HUES6 (cell line): ENCODE measurements around the gene PELI3.

Source experiments
- H3K27ac ChIP-seq: 2 replicates; pipeline ENCODE4 v1.7.0; 2013; ENCODE audit warnings: low read depth, mild to moderate bottlenecking, low read length, inconsistent platforms
- H3K27me3 ChIP-seq: 2 replicates; pipeline ENCODE4 v1.6.1; 2013; ENCODE audit warnings: low read length; ENCODE audit not compliant: control insufficient read depth, insufficient read depth
- H3K36me3 ChIP-seq: 2 replicates; pipeline ENCODE4 v1.6.1; 2013; ENCODE audit warnings: low read length; ENCODE audit not compliant: control insufficient read depth, insufficient read depth
- H3K4me1 ChIP-seq: 2 replicates; pipeline ENCODE4 v1.6.1; 2013; ENCODE audit warnings: low read length; ENCODE audit not compliant: control insufficient read depth, insufficient read depth
- H3K4me3 ChIP-seq: 2 replicates; pipeline ENCODE4 v1.5.1; 2013; ENCODE audit warnings: low read depth, low read length
- H3K9ac ChIP-seq: one replicate; pipeline ENCODE4 v1.6.1; 2013; ENCODE audit warnings: mild to moderate bottlenecking, low read length
- H3K9me3 ChIP-seq: 2 replicates; pipeline ENCODE4 v1.6.1; 2013; ENCODE audit warnings: low read depth, low read length; ENCODE audit not compliant: control insufficient read depth, insufficient read depth

Gene PELI3, protein sequence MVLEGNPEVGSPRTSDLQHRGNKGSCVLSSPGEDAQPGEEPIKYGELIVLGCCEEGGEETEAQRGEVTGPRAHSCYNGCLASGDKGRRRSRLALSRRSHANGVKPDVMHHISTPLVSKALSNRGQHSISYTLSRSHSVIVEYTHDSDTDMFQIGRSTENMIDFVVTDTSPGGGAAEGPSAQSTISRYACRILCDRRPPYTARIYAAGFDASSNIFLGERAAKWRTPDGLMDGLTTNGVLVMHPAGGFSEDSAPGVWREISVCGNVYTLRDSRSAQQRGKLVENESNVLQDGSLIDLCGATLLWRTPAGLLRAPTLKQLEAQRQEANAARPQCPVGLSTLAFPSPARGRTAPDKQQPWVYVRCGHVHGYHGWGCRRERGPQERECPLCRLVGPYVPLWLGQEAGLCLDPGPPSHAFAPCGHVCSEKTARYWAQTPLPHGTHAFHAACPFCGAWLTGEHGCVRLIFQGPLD

DNA sequence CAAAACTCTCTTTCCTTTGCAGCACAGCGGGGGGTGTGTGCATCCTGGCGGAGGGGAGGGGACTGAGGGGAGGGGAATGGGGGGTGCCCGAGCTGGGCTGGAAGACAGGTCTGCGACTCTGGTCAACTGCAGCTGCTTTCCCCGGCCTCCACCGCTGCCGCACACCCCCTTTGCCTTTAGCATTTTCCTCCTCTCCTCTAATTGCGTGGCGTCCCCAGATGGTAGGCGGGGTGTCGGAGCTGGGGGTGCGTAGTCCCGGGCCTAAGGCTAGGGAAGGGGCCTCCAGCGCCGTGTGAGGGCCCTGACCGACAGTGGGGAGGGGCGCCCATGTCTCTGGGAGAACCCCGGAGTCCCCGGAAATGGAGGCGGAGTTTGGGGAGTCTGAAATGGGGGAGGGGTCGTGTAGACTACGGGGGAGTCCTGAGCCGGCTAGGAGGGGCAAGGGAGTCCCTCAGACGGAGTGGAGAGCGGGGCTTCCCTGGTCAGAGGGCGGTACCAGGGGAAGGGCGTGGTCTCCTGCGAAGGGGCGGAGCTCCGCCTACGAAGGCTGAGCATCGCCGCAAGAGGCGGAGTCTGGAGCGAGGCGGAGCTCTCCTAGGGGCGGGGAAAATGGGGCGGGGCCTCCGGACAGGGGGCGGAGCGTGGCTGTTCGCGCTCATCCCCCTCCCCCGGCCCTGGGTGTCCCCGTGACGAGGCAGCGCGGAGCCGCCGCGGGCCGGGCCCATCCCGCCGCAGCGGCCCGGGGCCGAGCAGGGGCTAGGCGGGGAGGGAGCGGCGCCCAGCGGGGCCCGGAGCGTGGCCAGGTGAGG lies at the start of gene PELI3:
Gene PELI3 (plus strand): TSS at position 681 of the 809 bp plus-strand sequence. CDS start 1,224 bp downstream, outside the sequence.
- H3K27me3 ChIP-seq = no peaks in the 10 kb centered on the region
- 0 out of 2 replicates have a peak, but pooled peaks cover 2% of the 10 kb centered on the region for H3K36me3 ChIP-seq
- H3K4me3 ChIP-seq = peak within 1 kb of the TSS; percentile 95
- peak within 1 kb of the TSS; percentile 63; the same call in 1 of the 2 replicates for H3K27ac ChIP-seq
- H3K4me1 ChIP-seq = peaks cover 33% of the 10 kb centered on the region
- peaks cover 10% of the 10 kb centered on the region for H3K9me3 ChIP-seq
- peak within 1 kb of the TSS; percentile 59 for H3K9ac ChIP-seq

DNA sequence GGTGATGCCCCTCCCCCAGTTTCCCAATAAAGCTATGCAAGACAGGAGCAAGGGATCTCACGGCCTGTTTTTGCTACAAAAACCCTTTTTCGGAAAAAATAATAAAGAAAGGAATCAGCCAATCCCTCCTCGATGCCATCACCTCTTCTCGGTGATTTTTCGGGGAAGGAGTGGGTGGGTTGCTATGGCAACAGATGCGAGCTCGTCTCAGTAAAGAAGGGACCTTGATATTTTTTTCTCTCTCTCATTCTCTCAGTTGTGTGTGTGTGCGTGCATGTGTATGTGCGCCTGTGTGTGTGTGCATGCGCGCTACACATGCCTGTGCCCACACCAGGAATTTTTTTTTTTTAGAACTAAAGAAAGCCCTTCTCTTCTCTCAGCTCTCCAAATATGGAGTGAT lies 49.7 kb upstream of the PELI3 start:
- H3K27ac ChIP-seq = no peak overlapping the region
- H3K4me3 ChIP-seq = no peak overlapping the region
- H3K27me3 ChIP-seq = peaks cover 30% of the 10 kb centered on the region
- H3K9me3 ChIP-seq = no peaks in the 10 kb centered on the region
- no peak overlapping the region for H3K9ac ChIP-seq
- H3K4me1 ChIP-seq = peaks cover 51% of the 10 kb centered on the region
- no peaks in the 10 kb centered on the region for H3K36me3 ChIP-seq

DNA sequence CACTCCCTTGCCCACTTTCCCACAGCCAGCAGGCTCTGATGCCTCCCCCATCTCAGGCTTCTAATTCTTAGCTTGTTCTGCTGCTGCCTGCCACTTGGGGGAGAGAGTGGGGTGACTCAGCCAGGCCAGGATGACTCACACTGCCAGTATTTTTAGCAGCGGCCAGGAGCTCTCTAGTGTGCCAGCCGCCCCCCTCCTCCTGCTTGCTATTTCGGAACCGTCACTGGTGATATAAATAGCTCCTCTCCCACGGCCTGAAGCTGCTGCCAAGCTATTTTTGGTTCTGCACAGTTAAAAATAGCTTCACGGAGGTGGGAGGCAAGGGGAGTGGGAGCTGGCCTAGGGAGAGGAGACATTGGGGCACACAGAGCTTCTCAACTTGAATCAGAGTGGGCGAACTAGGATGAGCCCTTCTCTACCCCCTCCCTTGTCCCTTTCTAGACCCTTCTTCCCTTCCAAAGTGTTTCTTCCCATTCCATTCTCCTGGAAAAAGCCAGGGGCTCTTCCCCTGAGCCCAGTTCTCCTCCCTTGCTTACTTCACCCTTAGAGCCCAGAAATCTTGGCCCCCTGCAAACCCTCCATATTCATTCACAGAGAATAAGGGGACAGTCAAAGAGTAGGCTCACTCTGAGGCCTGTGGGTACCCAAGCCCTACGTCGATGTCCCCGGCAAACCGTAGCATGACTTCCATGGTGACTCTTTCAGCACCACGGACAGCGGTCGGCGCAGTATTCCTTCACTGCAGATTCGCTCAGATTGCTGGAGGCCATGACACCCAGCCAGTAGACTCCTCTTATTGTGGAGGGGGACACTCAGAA lies 48.3 kb upstream of the PELI3 start:
- Histone ChIP-seq H3K9ac (no peak overlapping the region), H3K27me3 (peaks cover 35% of the 10 kb centered on the region), H3K9me3 (no peaks in the 10 kb centered on the region), H3K4me3 (peak overlapping the region; percentile 26), H3K36me3 (no peaks in the 10 kb centered on the region), H3K4me1 (peaks cover 46% of the 10 kb centered on the region), H3K27ac (no peak overlapping the region)

DNA sequence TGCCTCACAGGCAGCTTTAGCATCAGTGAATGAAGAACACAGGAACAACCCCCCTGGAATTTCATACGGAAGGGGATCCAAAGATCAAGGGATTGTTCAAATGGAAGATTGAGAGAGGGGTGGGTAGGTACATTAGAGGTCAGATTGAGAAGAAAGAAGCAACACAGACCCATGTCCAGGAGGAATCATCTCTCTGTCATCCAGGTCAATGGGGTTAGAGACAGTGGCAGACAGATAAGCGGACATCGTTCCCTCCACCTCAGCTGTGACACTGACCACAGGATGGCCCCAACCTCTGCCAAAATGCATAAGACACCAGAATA lies 47.8 kb upstream of the PELI3 start:
- peaks cover 39% of the 10 kb centered on the region for H3K27me3 ChIP-seq
- H3K9me3 ChIP-seq = no peaks in the 10 kb centered on the region
- H3K36me3 ChIP-seq = no peaks in the 10 kb centered on the region
- no peak overlapping the region for H3K4me3 ChIP-seq
- no peak overlapping the region for H3K27ac ChIP-seq
- peaks cover 40% of the 10 kb centered on the region for H3K4me1 ChIP-seq
- H3K9ac ChIP-seq = no peak overlapping the region

DNA sequence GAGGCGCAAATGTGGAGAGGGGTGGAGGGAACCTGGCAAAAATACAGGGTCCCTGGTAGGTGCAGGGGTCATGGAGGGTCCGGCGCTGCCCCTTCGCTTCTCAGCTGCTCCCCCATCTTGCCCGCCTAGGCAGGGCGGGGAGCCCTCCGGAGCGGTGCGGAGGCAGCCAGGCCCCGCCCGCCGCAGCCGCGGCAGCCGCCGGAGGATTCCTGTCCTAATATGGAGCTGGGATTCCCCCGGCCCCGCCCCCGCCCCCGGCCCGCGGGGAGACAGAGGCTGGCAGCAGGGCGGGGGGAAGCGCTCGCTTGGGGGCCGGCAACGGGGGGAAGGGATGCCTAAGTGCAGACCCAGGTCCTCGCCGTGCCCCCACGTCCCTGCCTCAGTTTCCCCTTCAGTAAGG lies 46.9 kb upstream of the PELI3 start:
- Histone ChIP-seq H3K4me1 (peaks cover 33% of the 10 kb centered on the region), H3K36me3 (no peaks in the 10 kb centered on the region), H3K4me3 (peak overlapping the region; percentile 56), H3K9me3 (no peaks in the 10 kb centered on the region), H3K27ac (no peak overlapping the region), H3K9ac (peak overlapping the region; percentile 47), H3K27me3 (peaks cover 39% of the 10 kb centered on the region)

DNA sequence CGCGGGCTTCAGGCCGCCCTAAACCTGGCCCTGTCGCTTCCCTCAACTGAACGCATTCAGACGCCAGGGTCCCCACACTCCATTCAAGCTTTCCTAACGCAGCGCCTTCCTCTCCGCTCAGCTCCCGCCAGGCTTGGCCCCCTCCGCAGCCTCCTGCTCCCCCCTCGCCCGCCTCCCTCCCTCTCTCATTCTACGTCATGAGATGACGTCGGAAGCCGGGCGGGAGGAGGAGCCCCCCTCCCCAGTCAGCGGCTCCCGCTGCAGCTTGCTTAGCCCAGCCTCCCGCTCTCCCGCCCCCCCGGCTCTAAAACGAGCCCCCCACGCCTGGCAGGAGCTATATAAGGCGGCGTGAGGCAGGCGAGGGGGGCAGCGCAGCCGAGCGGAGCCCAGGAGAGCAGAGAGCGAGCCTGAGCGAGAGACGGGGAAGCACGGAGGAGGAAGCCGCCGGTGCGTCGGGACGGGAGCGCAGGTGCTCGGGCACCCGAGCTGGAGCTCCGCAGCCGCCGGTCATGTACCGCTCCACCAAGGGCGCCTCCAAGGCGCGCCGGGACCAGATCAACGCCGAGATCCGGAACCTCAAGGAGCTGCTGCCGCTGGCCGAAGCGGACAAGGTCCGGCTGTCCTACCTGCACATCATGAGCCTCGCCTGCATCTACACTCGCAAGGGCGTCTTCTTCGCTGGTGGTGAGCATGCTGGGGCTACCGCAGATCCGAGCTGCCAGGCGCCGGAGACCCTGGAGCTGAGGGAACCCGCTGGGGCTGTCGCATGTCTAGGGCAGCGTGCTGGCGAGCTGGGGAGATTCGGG lies 45.8 kb upstream of the PELI3 start, which contains the start of gene NPAS4:
Gene NPAS4 (plus strand): TSS at position 365 of the 806 bp plus-strand sequence. CDS start 145 bp downstream, at position 510.
- Histone ChIP-seq H3K4me3 (peak within 1 kb of the TSS; percentile 56), H3K4me1 (peaks cover 25% of the 10 kb centered on the region), H3K27me3 (peaks cover 39% of the 10 kb centered on the region), H3K9ac (peak within 1 kb of the TSS; percentile 47), H3K36me3 (no peaks in the 10 kb centered on the region), H3K27ac (no peak within 1 kb of the TSS), H3K9me3 (no peaks in the 10 kb centered on the region)

DNA sequence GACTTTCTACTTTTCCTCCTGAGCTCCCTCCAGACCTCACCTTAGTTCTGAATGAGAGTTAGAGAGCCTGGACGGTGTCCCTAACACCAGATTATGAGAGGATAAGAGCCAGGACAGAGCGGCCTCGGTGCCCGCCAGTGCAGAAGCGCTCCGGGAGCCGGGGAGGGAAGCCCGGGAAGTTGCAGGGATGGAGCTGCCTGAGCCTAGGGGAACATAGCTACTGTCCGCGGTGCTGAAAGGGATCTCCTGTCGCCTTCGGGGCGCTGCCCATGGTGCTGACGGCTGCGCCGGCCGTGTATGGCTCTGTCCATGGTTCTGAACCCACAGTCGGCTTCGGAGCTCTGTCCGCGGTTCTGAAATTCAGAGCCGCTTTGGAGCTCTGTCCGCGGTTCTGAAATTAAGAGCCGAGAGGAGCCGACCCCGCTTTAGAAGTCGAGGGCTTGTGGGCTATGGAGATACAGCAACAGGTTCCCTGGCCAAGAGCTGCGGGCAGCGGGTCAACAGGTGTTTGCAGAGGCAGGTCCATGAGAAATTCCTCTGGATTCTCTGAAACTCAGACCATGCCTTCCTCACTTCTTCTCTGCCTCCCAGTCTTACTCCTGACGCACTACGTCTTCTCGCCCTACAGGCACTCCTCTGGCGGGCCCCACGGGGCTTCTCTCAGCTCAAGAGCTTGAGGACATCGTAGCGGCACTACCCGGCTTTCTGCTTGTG lies 45.1 kb upstream of the PELI3 start:
- Histone ChIP-seq H3K4me1 (peaks cover 25% of the 10 kb centered on the region), H3K27me3 (peaks cover 39% of the 10 kb centered on the region), H3K9ac (no peak overlapping the region), H3K27ac (no peak overlapping the region), H3K4me3 (peak overlapping the region; percentile 56), H3K36me3 (no peaks in the 10 kb centered on the region), H3K9me3 (no peaks in the 10 kb centered on the region)

DNA sequence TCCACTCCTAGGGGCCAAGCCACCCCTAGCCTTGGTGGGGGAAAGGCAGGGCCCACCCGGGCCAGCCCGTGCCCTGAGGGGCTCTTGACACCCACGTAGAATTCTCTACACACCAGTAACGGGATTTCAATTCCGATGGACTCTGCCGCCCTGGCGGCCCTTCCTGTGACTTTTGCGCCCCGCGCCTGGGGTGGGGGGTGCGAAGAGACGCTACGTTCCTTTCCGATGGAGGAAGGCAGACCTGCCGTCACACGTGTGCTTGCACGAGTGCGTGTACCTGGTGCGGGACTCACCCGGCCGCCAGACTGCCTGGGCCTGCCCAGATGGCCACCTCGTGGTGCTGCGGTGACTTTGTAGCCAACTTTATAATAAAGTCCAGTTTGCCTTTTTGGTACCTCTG lies 40.4 kb upstream of the PELI3 start:
- Histone ChIP-seq H3K36me3 (no peaks in the 10 kb centered on the region), H3K9ac (no peak overlapping the region), H3K9me3 (no peaks in the 10 kb centered on the region), H3K27ac (no peak overlapping the region), H3K4me3 (no peak overlapping the region), H3K27me3 (peaks cover 14% of the 10 kb centered on the region), H3K4me1 (no peaks in the 10 kb centered on the region)

DNA sequence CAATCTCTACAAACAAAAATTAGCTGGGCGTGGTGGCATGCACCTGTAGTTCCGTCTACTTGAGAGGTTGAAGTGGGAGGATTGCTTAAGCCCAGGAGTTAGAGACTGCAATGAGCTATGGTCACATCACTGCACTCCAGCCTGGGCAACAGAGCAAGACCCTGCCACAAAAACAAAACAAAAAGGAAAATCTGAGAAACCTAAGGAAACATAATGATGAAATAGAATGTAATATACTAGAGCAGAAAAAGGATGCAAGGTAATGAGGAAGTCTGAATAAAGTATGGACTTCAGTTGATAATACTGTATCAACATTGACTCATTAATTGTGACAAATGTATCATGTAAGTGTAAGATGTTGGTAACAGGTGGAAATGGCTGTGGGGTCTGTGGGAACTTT lies 37.8 kb upstream of the PELI3 start:
- Histone ChIP-seq H3K27ac (no peak overlapping the region), H3K4me3 (no peak overlapping the region), H3K27me3 (no peaks in the 10 kb centered on the region), H3K9me3 (no peaks in the 10 kb centered on the region), H3K4me1 (no peaks in the 10 kb centered on the region), H3K36me3 (peaks cover 2% of the 10 kb centered on the region; the same call in 1 of the 2 replicates), H3K9ac (no peak overlapping the region)
